Measurements from ENCODE around the gene CACNA2D2. TPM values are rescaled to one million over a fixed set of nuclear protein-coding genes. Genes with fewer than 3 reads are reported as not detected.

Gene CACNA2D2
- total RNA-seq, 1 experiment from 2014 or later: not detected

DNA sequence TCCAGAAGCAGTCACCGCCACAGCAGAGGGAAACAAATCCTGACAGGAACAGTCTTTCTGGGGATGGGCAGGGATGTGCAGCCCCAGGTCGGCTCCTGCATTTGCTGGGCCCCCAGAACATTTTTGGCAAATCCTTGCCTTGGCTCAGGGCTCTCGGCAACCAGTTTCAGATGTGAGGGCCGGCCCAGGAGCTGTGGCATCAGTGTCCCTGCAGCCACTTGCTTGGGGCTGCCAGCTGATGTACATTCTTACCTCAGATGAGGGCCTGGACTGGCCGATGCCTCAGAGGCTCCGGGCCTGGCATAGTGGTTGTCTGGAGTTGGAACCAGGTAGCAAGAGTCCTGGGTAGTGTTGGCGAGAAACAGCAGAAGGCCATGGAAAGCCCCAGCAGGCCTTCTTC is 148.6 kb downstream of the CACNA2D2 start:
- CTCF ChIA-PET: no interaction called here

DNA sequence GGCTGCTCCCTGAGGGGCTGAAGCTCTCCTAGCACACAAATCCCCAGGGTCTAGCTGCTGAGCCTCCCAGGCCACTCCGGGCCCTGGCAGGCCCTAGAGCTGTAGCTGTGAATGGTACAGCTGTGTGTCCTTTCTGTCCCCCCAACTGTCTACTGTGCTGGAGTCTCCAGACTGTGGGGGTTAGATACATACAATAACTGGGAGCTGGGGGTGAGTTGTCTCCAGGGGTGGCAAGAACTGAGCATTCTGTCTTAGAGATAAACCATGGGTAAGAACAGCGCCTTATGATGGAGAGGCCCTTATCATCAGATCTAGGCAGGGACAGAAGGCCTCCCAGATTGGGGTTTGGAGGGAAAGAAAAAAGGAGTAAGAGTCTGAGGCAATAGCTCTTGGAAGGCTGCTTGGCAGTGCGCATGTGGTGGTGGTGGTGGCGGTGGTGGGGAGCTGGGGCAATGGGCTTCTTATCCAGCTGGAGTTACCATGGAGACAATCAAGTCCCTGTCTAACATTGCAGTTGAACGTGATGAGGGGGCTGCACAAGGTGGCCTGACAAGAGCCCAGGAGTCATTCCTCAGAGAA is 149.2 kb downstream of the CACNA2D2 start:
- no peaks in the 10 kb centered on the region for H3K9me3 ChIP-seq (ENCODE audit: insufficient read depth, low read depth)
- H3F3A ChIP-seq (ENCODE audit: insufficient read depth, low read depth): peaks cover 5% of the 10 kb centered on the region; the same call in 1 of the 2 replicates
- intact Hi-C loops (cut with micrococcal nuclease; ENCODE audit: unreplicated experiment): no loop called here
- H3K27ac ChIP-seq: no peak overlapping the region
- H3K36me3 ChIP-seq (ENCODE audit: low read depth): 0 out of 2 replicates have a peak, but pooled peaks cover 4% of the 10 kb centered on the region
- H3K4me3 ChIP-seq: no peak overlapping the region
- peaks cover 44% of the 10 kb centered on the region for H3K4me1 ChIP-seq (replicated peaks; ENCODE audit: insufficient read depth)
- H3K79me2 ChIP-seq (ENCODE audit: low read depth): peaks cover 54% of the 10 kb centered on the region
- ChIA-PET POLR2A (ENCODE audit: unreplicated experiment) (interaction anchor here (0.6 to 1.0 kb wide), 3 partner anchors 16 to 31 kb away, joined by 3 to 7 read pairs (median 5); no protein-coding TSS in a partner anchor), CTCF (interaction anchor here (0.6 to 1.4 kb wide), 2 partner anchors 16 to 17 kb away, joined by 6 to 7 read pairs; no protein-coding TSS in a partner anchor)
- no peak overlapping the region for H2AFZ ChIP-seq
- no peak for DNase-seq
- no peaks in the 10 kb centered on the region for H3K9me2 ChIP-seq (ENCODE audit: insufficient read depth)
- H3K4me2 ChIP-seq: no peak overlapping the region
- BruUV-seq (replicated peaks): no TSS peak
- peaks cover 22% of the 10 kb centered on the region for H4K20me1 ChIP-seq (ENCODE audit: insufficient read depth)
- H3K27me3 ChIP-seq (ENCODE audit: insufficient read depth, low read depth): no peaks in the 10 kb centered on the region
- TF ChIP-seq CTCF (conservative IDR thresholded peaks at IDR 0.05): no peak
- TF ChIP-seq EZH2 (IDR thresholded peaks at IDR 0.05; ENCODE audit: low read depth): no peak

More for the DNA sequence above, 148.6 kb downstream of the CACNA2D2 start:
- H3K79me2 ChIP-seq (ENCODE audit: low read depth): peaks cover 51% of the 10 kb centered on the region
- TF ChIP-seq EZH2 (IDR thresholded peaks at IDR 0.05; ENCODE audit: low read depth): no peak
- TF ChIP-seq CTCF (conservative IDR thresholded peaks at IDR 0.05): no peak
- no peak overlapping the region for H2AFZ ChIP-seq
- POLR2A ChIA-PET (ENCODE audit: unreplicated experiment): interaction anchor here (0.7 to 1.0 kb wide), 2 partner anchors 16 to 18 kb away, joined by 3 to 7 read pairs; no protein-coding TSS in a partner anchor
- intact Hi-C loops (cut with micrococcal nuclease; ENCODE audit: unreplicated experiment): loop anchor here (5.0 kb wide), 1 partner anchor 1032 kb away; the partner anchor contains the start of gene MANF
- H3K9me2 ChIP-seq (ENCODE audit: insufficient read depth): no peaks in the 10 kb centered on the region
- peaks cover 40% of the 10 kb centered on the region for H3K4me1 ChIP-seq (replicated peaks; ENCODE audit: insufficient read depth)
- no peak overlapping the region for H3K4me3 ChIP-seq
- H3K27me3 ChIP-seq (ENCODE audit: insufficient read depth, low read depth): no peaks in the 10 kb centered on the region
- H3K27ac ChIP-seq: no peak overlapping the region
- no peaks in the 10 kb centered on the region for H3K9me3 ChIP-seq (ENCODE audit: insufficient read depth, low read depth)
- H3K36me3 ChIP-seq (ENCODE audit: low read depth): 0 out of 2 replicates have a peak, but pooled peaks cover 4% of the 10 kb centered on the region
- H3K4me2 ChIP-seq: no peak overlapping the region
- BruUV-seq (replicated peaks): no TSS peak
- no peak for DNase-seq
- peaks cover 22% of the 10 kb centered on the region for H4K20me1 ChIP-seq (ENCODE audit: insufficient read depth)
- peaks cover 5% of the 10 kb centered on the region; the same call in 1 of the 2 replicates for H3F3A ChIP-seq (ENCODE audit: insufficient read depth, low read depth)

- Histone ChIP-seq H3K79me2 (ENCODE audit: low read depth) (peaks cover 46% of the 10 kb centered on the region), H3K27ac (no peak overlapping the region)
These were observed 150.0 kb downstream of the CACNA2D2 start for GRCh38 chr3:50353245-50354004.

More at GRCh38 chr3:50353245-50354004, 150.0 kb downstream of the CACNA2D2 start:
- intact Hi-C loops (cut with micrococcal nuclease; ENCODE audit: unreplicated experiment): no loop called here
- Histone ChIP-seq H3K4me2 (no peak overlapping the region), H3K27me3 (ENCODE audit: insufficient read depth, low read depth) (no peaks in the 10 kb centered on the region), H3K36me3 (ENCODE audit: low read depth) (0 out of 2 replicates have a peak, but pooled peaks cover 4% of the 10 kb centered on the region), H3K4me1 (replicated peaks; ENCODE audit: insufficient read depth) (peaks cover 43% of the 10 kb centered on the region), H2AFZ (no peak overlapping the region), H3K9me2 (ENCODE audit: insufficient read depth) (no peaks in the 10 kb centered on the region), H3F3A (ENCODE audit: insufficient read depth, low read depth) (peaks cover 5% of the 10 kb centered on the region; the same call in 1 of the 2 replicates), H4K20me1 (ENCODE audit: insufficient read depth) (peaks cover 22% of the 10 kb centered on the region), H3K4me3 (no peak overlapping the region), H3K9me3 (ENCODE audit: insufficient read depth, low read depth) (no peaks in the 10 kb centered on the region)
- ChIA-PET CTCF (interaction anchor here (1.4 kb wide), 1 partner anchor 17 kb away, joined by 6 read pairs; no protein-coding TSS in a partner anchor), POLR2A (ENCODE audit: unreplicated experiment) (interaction anchor here (0.6 to 1.0 kb wide), 2 partner anchors 16 to 30 kb away, joined by 5 to 7 read pairs; no protein-coding TSS in a partner anchor)
- no peak for TF ChIP-seq CTCF (conservative IDR thresholded peaks at IDR 0.05)
- no peak for TF ChIP-seq EZH2 (IDR thresholded peaks at IDR 0.05; ENCODE audit: low read depth)
- no TSS peak for BruUV-seq (replicated peaks)
- no peak for DNase-seq

Data from PC-9 (cell line).